CD4-positive, alpha-beta T cell (primary cell): ENCODE data around the gene AIMP1. TPM values are rescaled to one million over a fixed set of nuclear protein-coding genes. Genes with fewer than 3 reads are reported as not detected.

ENCODE experiments used
- ATAC-seq: fragments of 200-7000 bp; cut with Tn5 transposase; one replicate; pipeline ENCODE4 v1.10.0; 2022; ENCODE audit warnings: mild to moderate bottlenecking; ENCODE audit not compliant: poor library complexity
- CTCF ChIA-PET: fragments of 350-600 bp; sonication (Branson Sonifier 250); formaldehyde crosslinking; loops from one replicate; lab custom pipeline; 2021; ENCODE audit warnings: antibody characterized with exemption, inconsistent platforms; lab: Charles Lee
- POLR2A ChIA-PET: fragments of 350-600 bp; sonication (Branson Sonifier 250); formaldehyde crosslinking; loops from one replicate; lab custom pipeline; 2021; ENCODE audit warnings: antibody characterized with exemption, inconsistent platforms; lab: Charles Lee
- DNase-seq, 14 experiments: peaks; one replicate each; pipeline ENCODE4 v3.0.0-alpha.2; 2013 to 2020; ENCODE audit warnings: mixed read lengths in 2 of 14
- H3K27ac ChIP-seq, 2 donors: one replicate each; pipeline versions ENCODE4 v1.5.1 to v1.7.0; 2013; ENCODE audit warnings: low read length in 2 of 2, low read depth in 1 of 2, mild to moderate bottlenecking in 1 of 2
- H3K27me3 ChIP-seq, 2 experiments: 1 replicate in 1 of 2; 2 replicates in 1 of 2; pipeline versions ENCODE4 v1.6.1 to v1.7.0; 2013; ENCODE audit warnings: low read length in 2 of 2, control low read depth in 1 of 2, mild to moderate bottlenecking in 1 of 2, moderate library complexity in 1 of 2; ENCODE audit not compliant: insufficient read depth in 2 of 2, control insufficient read depth in 1 of 2
- H3K36me3 ChIP-seq: one replicate; pipeline ENCODE4 v1.6.1; 2013; ENCODE audit warnings: low read length, control low read depth; ENCODE audit not compliant: insufficient read depth
- H3K4me1 ChIP-seq: one replicate; pipeline ENCODE4 v1.6.1; 2013; ENCODE audit warnings: low read length, control low read depth; ENCODE audit not compliant: insufficient read depth
- H3K4me3 ChIP-seq: one replicate; pipeline ENCODE4 v1.5.1; 2013; ENCODE audit warnings: mild to moderate bottlenecking, low read length, moderate library complexity
- H3K9me3 ChIP-seq, 2 experiments: 1 replicate in 1 of 2; 2 replicates in 1 of 2; pipeline versions ENCODE4 v1.6.1 to v1.7.0; 2013; ENCODE audit warnings: low read length in 2 of 2, mild to moderate bottlenecking in 2 of 2, control low read depth in 1 of 2, moderate library complexity in 1 of 2; ENCODE audit not compliant: control insufficient read depth in 1 of 2, insufficient read depth in 1 of 2
- H3K27ac Mint-ChIP-seq: one replicate; pipeline ENCODE4 v1.8.0; 2020; ENCODE audit warnings: mixed read lengths
- H3K27me3 Mint-ChIP-seq: one replicate; pipeline ENCODE4 v1.8.0; 2021; ENCODE audit warnings: mixed read lengths
- H3K36me3 Mint-ChIP-seq: one replicate; pipeline ENCODE4 v1.8.0; 2021; ENCODE audit warnings: low read depth, mixed read lengths
- H3K4me1 Mint-ChIP-seq: one replicate; pipeline ENCODE4 v1.8.0; 2021; ENCODE audit warnings: low read depth, mixed read lengths
- H3K4me3 Mint-ChIP-seq: one replicate; pipeline ENCODE4 v1.8.0; 2020; ENCODE audit warnings: mild to moderate bottlenecking, mixed read lengths
- H3K9me3 Mint-ChIP-seq: one replicate; pipeline ENCODE4 v1.8.0; 2020; ENCODE audit warnings: mixed read lengths
- intact Hi-C, 2 experiments: fragments of 100-400 bp; cut with DNase I in 1 of 2; cut with micrococcal nuclease in 1 of 2; formaldehyde crosslinking; loops; one replicate each; pipeline versions ENCODE4 v1.15.1 to v1.9.0; 2023 to 2025; cut with DNase I, micrococcal nuclease
- total RNA-seq, 174 experiments: library from RNA in 2 of 174; stranded (reverse) in 2 of 174; gene quantifications; one replicate each; pipeline ENCODE4 v1.2.3 and lab custom pipeline; 2021 to 2026
- TF ChIP-seq, protein P1 (sequence below): fragments of 200-600 bp; IDR thresholded peaks from one replicate; pipeline ENCODE4 v1.8.0; 2022; ENCODE audit warnings: antibody characterized with exemption, mild to moderate bottlenecking

The AIMP1 gene
- total RNA-seq, 2 experiments from 2014 or later: 75.4 to 77.8 TPM

DNA sequence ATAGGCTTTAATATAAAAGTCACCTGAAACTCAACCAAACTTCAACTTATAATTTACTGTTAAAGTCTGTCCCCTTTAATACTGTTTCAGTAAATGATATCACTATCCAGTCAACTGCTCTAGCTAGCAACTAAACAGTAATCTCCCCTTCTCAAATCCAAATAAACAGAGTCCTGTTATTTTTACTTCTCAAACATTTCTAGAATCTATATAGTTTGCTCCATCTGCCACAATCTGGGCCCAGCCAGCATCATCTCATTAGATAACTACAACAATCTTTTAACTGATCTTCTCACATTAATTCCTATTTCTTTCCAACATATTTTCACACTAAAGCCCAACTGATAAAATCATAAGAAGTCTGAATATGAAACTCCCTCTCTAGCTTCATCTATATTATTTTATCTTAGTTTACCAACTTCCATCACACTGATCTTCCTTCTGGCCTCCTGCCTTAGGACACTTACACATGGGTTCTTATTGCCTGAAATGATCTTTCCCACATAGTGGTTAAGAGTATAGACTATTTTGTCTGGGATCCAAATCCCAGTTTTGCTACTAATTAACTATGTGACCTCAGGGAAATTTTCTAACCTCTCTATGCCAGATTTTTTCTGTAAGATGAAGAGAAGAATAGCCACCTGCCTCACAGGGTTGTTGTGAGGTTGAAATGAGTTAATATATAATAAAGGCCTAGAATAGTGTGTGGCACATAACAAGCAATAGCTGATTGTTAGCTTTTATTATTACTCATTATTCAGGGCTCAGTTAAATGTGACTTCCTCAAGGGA lies 18.9 kb upstream of the AIMP1 start:
- ChIA-PET POLR2A (no interaction called here), CTCF (no interaction called here)
- Mint-ChIP-seq H3K9me3 (no peaks in the 10 kb centered on the region), H3K36me3 (peaks cover 78% of the 10 kb centered on the region), H3K27me3 (no peaks in the 10 kb centered on the region), H3K27ac (no peak overlapping the region), H3K4me1 (peaks cover 26% of the 10 kb centered on the region), H3K4me3 (no peak overlapping the region)
- H3K9me3 ChIP-seq: no peaks in the 10 kb centered on the region
- ATAC-seq (no peak), DNase-seq (no peak)
- peaks cover 39% of the 10 kb centered on the region for H3K36me3 ChIP-seq
- no peak overlapping the region for H3K27ac ChIP-seq
- intact Hi-C loops: no loop called here
- H3K27me3 ChIP-seq: no peaks in the 10 kb centered on the region
- H3K4me3 ChIP-seq: no peak overlapping the region
- TF ChIP-seq, protein P1, sequence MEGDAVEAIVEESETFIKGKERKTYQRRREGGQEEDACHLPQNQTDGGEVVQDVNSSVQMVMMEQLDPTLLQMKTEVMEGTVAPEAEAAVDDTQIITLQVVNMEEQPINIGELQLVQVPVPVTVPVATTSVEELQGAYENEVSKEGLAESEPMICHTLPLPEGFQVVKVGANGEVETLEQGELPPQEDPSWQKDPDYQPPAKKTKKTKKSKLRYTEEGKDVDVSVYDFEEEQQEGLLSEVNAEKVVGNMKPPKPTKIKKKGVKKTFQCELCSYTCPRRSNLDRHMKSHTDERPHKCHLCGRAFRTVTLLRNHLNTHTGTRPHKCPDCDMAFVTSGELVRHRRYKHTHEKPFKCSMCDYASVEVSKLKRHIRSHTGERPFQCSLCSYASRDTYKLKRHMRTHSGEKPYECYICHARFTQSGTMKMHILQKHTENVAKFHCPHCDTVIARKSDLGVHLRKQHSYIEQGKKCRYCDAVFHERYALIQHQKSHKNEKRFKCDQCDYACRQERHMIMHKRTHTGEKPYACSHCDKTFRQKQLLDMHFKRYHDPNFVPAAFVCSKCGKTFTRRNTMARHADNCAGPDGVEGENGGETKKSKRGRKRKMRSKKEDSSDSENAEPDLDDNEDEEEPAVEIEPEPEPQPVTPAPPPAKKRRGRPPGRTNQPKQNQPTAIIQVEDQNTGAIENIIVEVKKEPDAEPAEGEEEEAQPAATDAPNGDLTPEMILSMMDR: no peak
- no peaks in the 10 kb centered on the region for H3K4me1 ChIP-seq

- peaks cover 25% of the 10 kb centered on the region for H3K36me3 ChIP-seq
- POLR2A ChIA-PET: no interaction called here
- DNase-seq (no peak), ATAC-seq (no peak)
- intact Hi-C loops: no loop called here
- no peaks in the 10 kb centered on the region for H3K9me3 Mint-ChIP-seq
- H3K36me3 Mint-ChIP-seq: peaks cover 78% of the 10 kb centered on the region
- H3K4me1 Mint-ChIP-seq: peaks cover 44% of the 10 kb centered on the region
- TF ChIP-seq, protein P1: no peak
- H3K27me3 ChIP-seq: no peaks in the 10 kb centered on the region
- H3K4me3 Mint-ChIP-seq: no peak overlapping the region
- no peak overlapping the region for H3K27ac ChIP-seq
- H3K4me3 ChIP-seq: no peak overlapping the region
- no peaks in the 10 kb centered on the region for H3K9me3 ChIP-seq
- CTCF ChIA-PET: no interaction called here
- H3K4me1 ChIP-seq: no peaks in the 10 kb centered on the region
- no peaks in the 10 kb centered on the region for H3K27me3 Mint-ChIP-seq
- H3K27ac Mint-ChIP-seq: no peak overlapping the region
These were observed 16.4 kb upstream of the AIMP1 start for GRCh38 chr4:106299977-106300376.

DNA sequence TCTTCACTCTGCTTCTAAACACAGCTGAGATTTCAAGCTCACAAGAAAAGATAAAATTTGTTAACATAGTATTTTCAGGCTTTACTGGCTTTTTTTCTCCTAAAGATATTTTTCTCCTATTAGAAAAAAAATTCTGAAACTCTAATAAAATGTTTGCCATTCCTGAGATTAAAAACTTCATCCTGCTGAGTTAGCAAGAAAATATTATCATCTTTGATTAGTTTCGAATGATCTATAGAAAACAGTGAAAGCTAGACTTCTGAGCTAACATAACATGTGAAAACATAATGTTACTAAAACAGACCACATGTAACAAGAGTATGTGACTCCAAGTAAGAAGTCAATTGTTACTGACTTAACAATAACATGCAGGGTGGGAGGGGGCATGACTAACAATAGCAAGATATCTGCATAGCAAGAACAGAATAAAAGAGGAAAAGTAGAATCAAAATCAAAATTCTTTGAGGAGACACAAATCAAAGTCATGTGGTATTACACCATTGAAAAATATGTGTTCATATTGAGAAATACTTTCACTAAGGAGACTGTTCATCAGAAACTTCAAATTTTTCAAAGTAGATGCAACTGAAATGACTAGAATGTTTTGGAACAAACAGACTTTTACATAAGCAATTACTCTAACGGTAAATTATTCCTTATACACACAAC lies 14.8 kb upstream of the AIMP1 start:
- POLR2A ChIA-PET: no interaction called here
- H3K9me3 Mint-ChIP-seq: no peaks in the 10 kb centered on the region
- CTCF ChIA-PET: interaction anchor here (1.0 to 2.0 kb wide), 2 partner anchors 11 to 19 kb away, joined by 3 to 4 read pairs; no protein-coding TSS in a partner anchor
- Histone ChIP-seq H3K36me3 (peaks cover 20% of the 10 kb centered on the region), H3K9me3 (no peaks in the 10 kb centered on the region), H3K4me1 (no peaks in the 10 kb centered on the region), H3K27ac (no peak overlapping the region), H3K4me3 (no peak overlapping the region), H3K27me3 (no peaks in the 10 kb centered on the region)
- DNase-seq (no peak), ATAC-seq (no peak)
- peaks cover 76% of the 10 kb centered on the region for H3K36me3 Mint-ChIP-seq
- H3K27me3 Mint-ChIP-seq: no peaks in the 10 kb centered on the region
- peaks cover 45% of the 10 kb centered on the region for H3K4me1 Mint-ChIP-seq
- H3K4me3 Mint-ChIP-seq: no peak overlapping the region
- H3K27ac Mint-ChIP-seq: no peak overlapping the region
- intact Hi-C loops: no loop called here
- TF ChIP-seq, protein P1: no peak
